CD4-positive, alpha-beta T cell treated with Interleukin-12 subunit alpha and Interleukin-12 subunit beta, for 1 hour (primary cell): Measurements from ENCODE around the gene LIFR.

Source experiments
- DNase-seq: peaks from one replicate; pipeline ENCODE4 v3.0.0-alpha.2; 2020

Gene LIFR

DNA sequence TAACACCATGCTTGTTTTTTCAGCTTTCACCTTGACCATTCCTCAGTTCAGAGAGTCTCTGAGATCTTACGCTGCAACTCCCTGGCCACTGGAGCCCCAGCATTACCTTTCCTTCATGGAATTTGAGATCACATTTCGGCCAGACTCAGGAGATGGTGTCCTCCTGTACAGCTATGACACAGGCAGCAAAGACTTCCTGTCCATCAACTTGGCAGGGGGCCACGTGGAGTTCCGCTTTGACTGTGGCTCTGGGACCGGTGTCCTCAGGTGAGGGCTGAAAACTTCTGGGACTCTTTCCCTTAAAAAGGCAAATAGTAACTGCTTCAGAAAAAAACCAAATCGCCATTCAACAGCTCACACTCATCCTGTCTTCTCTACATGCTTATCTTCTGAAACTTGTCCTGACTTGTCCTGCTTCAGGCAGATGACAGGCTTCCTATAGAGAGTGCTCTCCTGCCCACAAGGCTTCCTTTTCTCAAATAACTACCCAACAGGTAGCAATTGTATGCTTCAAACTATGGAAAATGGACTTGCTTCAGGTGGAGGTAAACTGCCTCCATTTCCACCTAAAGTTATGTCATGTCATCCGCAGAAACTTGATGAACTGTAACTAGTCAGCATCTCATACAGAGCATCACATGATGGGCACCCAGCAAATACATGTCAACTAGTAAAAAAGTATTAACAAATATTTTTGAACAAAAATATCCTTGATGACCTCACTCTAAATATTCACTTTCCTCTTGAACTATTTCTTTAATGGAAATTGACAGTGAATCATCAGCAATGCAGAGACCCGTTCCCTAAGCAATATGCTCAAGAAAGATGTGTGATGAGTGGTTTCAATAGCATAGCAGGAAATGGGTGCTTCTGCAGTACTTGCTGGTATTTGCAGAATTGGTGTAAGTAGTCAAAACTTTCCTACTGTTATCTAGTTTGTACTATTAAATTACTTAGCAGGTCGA lies 129.2 kb downstream of the LIFR start:
- DNase-seq = no peak

- DNase-seq = no peak
Measured at GRCh38 chr5:38426490-38426889, 130.0 kb downstream of the LIFR start.
